Peyer's patch (tissue), 4 donors: ENCODE data around the gene HSPH1. TPM values are rescaled to one million over a fixed set of nuclear protein-coding genes. Genes with fewer than 3 reads are reported as not detected.

ENCODE experiments used
- DNase-seq, 3 donors: peaks; one replicate each; pipeline ENCODE4 v3.0.0-alpha.2; 2017 to 2019
- H3K27ac ChIP-seq, 4 donors: fragments of 200-600 bp; sonication (generic); one replicate each; pipeline ENCODE4 v1.5.1; 2016 to 2019
- H3K27me3 ChIP-seq, 2 donors: fragments of 200-600 bp; sonication (generic); one replicate each; pipeline ENCODE4 v1.5.1; 2019
- H3K36me3 ChIP-seq, 3 donors: fragments of 200-600 bp; sonication (generic); one replicate each; pipeline ENCODE4 v1.5.1; 2016 to 2019
- H3K4me1 ChIP-seq, 4 donors: fragments of 200-600 bp; sonication (generic); one replicate each; pipeline ENCODE4 v1.5.1; 2016 to 2019
- H3K4me3 ChIP-seq, 4 donors: fragments of 200-600 bp; sonication (generic); 1 replicate in 3 of 4; 2 replicates in 1 of 4; pipeline ENCODE4 v1.5.1; 2016 to 2019; ENCODE audit warnings: mild to moderate bottlenecking in 1 of 4
- H3K9me3 ChIP-seq, 4 donors: fragments of 200-600 bp; sonication (generic); one replicate each; pipeline ENCODE4 v1.5.1; 2016 to 2019; ENCODE audit warnings: mild to moderate bottlenecking in 1 of 4
- POLR2A ChIP-seq, 2 donors: fragments of 450-650 bp; IDR thresholded peaks; one replicate each; pipeline ENCODE4 v1.5.1; 2017; ENCODE audit warnings: antibody characterized with exemption in 2 of 2, mild to moderate bottlenecking in 2 of 2, moderate library complexity in 2 of 2
- total RNA-seq, 4 donors: library from RNA; depleted of rRNA; stranded (reverse); fragments of >200 nt; gene quantifications; one replicate each; pipeline ENCODE4 v1.1.0, GENCODE V29; 2016
- TF ChIP-seq, protein P1 (sequence below), 6 experiments: fragments of 450-650 bp in 4 of 6; fragments of 200-600 bp in 2 of 6; sonication (generic) in 1 of 6; IDR thresholded peaks; one replicate each; pipeline ENCODE4 v1.5.1; 2017 to 2019; ENCODE audit warnings: antibody characterized with exemption in 6 of 6, mild to moderate bottlenecking in 3 of 6, moderate library complexity in 1 of 6

The HSPH1 gene
- total RNA-seq, 4 donors from 2014 or later, result 16.9 to 66.8 (median 27.5) TPM

DNA sequence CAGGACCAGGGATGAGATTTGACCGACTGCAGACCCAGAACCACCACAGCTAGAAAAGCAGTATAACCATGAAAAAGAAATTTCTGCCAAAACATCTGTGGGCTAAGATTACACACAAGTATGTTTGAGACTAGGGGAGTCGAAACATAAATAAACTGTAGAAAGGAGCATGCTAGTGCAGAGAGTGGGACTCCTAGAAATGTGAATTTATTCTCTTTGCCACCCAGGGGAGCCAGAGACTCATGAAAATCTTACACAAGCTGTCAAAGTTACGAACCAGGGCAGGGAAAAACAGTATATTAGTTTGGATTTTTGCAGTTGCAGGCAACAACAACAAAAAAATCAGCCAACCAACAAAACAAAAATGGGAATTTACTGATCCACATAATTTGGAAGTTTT is 12.3 kb upstream of the HSPH1 start:
- H3K9me3 ChIP-seq, result no peaks in the 10 kb centered on the region
- no peaks in the 10 kb centered on the region for H3K4me1 ChIP-seq
- no peak overlapping the region for H3K27ac ChIP-seq
- no peaks in the 10 kb centered on the region for H3K27me3 ChIP-seq
- no peak overlapping the region for H3K4me3 ChIP-seq
- no peaks in the 10 kb centered on the region for H3K36me3 ChIP-seq
- DNase-seq, result no peak
- no peak for TF ChIP-seq POLR2A (IDR thresholded peaks at IDR 0.05)
- TF ChIP-seq, protein P1, sequence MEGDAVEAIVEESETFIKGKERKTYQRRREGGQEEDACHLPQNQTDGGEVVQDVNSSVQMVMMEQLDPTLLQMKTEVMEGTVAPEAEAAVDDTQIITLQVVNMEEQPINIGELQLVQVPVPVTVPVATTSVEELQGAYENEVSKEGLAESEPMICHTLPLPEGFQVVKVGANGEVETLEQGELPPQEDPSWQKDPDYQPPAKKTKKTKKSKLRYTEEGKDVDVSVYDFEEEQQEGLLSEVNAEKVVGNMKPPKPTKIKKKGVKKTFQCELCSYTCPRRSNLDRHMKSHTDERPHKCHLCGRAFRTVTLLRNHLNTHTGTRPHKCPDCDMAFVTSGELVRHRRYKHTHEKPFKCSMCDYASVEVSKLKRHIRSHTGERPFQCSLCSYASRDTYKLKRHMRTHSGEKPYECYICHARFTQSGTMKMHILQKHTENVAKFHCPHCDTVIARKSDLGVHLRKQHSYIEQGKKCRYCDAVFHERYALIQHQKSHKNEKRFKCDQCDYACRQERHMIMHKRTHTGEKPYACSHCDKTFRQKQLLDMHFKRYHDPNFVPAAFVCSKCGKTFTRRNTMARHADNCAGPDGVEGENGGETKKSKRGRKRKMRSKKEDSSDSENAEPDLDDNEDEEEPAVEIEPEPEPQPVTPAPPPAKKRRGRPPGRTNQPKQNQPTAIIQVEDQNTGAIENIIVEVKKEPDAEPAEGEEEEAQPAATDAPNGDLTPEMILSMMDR (IDR thresholded peaks at IDR 0.05), result no peak

DNA sequence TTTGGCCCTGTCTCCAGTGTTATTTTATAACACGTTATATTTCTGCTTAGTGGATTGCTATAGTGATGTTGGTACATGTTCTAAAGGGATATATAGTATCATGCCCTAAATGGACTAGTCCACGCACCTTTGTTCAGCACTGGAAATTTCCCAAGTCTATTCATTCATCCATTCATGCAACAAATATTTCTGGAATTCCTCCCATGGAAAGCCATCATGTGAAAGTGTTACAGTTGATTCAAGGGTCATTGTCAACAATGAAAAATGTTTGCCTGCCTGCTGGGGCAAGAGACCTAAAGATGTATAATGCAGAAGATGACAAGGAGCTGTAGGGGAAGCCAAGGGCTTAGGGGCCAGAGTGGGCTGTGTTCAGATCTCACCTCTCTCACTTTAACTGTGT is 10.8 kb upstream of the HSPH1 start:
- no peaks in the 10 kb centered on the region for H3K27me3 ChIP-seq
- TF ChIP-seq, protein P1 (IDR thresholded peaks at IDR 0.05), result no peak
- TF ChIP-seq POLR2A (IDR thresholded peaks at IDR 0.05), result no peak
- H3K27ac ChIP-seq, result no peak overlapping the region
- no peak for DNase-seq
- H3K9me3 ChIP-seq, result no peaks in the 10 kb centered on the region
- H3K4me3 ChIP-seq, result no peak overlapping the region
- no peaks in the 10 kb centered on the region for H3K4me1 ChIP-seq
- H3K36me3 ChIP-seq, result no peaks in the 10 kb centered on the region

DNA sequence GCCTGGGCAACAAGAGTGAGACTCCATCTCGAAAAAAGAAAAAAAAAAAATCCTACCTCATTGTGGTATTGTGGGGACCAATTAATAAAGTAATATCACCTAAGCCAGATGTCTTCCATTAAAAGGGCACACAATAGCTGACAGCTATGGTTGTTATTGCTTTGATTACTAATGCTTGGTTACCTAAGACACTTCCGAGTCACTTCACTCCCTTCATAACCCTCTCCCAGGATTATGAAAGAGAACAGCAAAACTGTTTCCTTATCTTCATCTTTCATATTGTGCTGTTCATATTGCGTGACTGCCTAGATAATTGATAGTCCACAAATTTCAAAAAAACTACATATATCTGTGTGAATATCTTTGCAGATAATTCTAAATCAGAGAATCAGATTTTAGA is 10.3 kb upstream of the HSPH1 start:
- H3K4me3 ChIP-seq, result no peak overlapping the region
- no peaks in the 10 kb centered on the region for H3K9me3 ChIP-seq
- no peaks in the 10 kb centered on the region for H3K27me3 ChIP-seq
- no peaks in the 10 kb centered on the region for H3K4me1 ChIP-seq
- H3K36me3 ChIP-seq, result no peaks in the 10 kb centered on the region
- TF ChIP-seq, protein P1 (IDR thresholded peaks at IDR 0.05), result no peak
- TF ChIP-seq POLR2A (IDR thresholded peaks at IDR 0.05), result no peak
- no peak for DNase-seq
- no peak overlapping the region for H3K27ac ChIP-seq

DNA sequence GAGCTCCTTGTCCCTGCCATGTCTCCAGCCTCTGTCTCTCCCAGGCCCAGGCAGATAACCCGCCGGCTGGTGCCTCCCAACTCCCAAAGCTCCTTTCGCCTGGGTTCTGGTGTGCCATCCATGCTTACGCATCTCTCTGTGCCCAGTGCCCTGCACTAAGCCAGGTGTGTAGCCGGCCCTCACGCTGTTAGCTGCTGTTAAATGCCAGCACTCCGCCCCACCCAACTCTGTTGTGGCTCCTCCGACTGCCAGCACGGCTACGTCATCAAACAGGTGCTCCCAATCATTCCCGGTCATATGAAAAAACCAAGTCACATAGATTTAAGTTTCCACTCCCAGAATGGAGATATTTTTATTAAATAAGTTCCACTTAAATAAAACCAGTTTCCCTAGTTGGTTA is 7.0 kb upstream of the HSPH1 start:
- H3K36me3 ChIP-seq, result no peaks in the 10 kb centered on the region

DNA sequence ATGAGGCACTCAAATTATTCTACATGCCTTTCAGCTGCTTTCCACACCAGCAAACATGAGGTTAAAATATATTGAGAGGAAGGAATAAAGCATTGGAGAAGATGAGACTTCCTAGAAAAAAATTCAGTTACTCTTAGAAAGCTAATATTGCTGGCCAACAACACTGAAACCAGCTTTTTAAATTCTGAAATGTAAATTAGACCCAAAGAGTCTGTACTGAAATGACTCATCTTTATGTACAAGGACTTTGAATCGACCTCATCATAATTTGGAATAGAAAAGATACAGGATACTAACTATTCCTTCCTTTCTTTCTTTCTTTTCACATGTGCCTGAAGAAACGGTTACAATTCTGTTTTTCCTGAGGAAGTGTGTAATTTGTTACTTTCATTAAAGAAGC is 6.5 kb upstream of the HSPH1 start:
- H3K4me3 ChIP-seq, result no peak overlapping the region
- DNase-seq, result no peak
- TF ChIP-seq, protein P1 (IDR thresholded peaks at IDR 0.05), result no peak
- TF ChIP-seq POLR2A (IDR thresholded peaks at IDR 0.05), result no peak
- no peaks in the 10 kb centered on the region for H3K4me1 ChIP-seq
- H3K27ac ChIP-seq, result no peak overlapping the region
- no peaks in the 10 kb centered on the region for H3K27me3 ChIP-seq
- H3K9me3 ChIP-seq, result no peaks in the 10 kb centered on the region
- H3K36me3 ChIP-seq, result no peaks in the 10 kb centered on the region

More for the DNA sequence above, 7.0 kb upstream of the HSPH1 start:
- TF ChIP-seq, protein P1 (IDR thresholded peaks at IDR 0.05), result no peak
- no peak for TF ChIP-seq POLR2A (IDR thresholded peaks at IDR 0.05)
- no peaks in the 10 kb centered on the region for H3K9me3 ChIP-seq
- H3K27me3 ChIP-seq, result no peaks in the 10 kb centered on the region
- DNase-seq, result peak in 1 of 3 donors; percentile 61
- no peaks in the 10 kb centered on the region for H3K4me1 ChIP-seq
- no peak overlapping the region for H3K4me3 ChIP-seq
- no peak overlapping the region for H3K27ac ChIP-seq

DNA sequence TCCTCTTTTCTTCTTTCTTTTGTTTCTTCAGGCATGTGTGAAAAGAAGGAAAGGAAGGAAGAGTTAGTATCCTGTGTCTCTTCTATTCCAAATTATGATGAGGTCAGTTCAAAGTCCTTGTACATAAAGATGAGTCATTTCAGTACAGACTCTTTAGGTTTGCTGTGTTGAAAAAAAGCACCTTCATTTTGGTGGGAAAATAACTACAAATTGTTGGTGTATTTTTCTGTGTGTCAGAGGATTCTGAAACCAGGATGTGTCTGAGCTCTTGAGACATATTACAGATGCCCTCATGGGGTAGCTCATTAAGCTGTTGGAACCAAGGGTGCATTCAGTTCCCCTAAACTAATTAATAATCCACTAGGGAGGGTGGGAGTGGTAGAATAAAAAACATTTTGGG is 5.8 kb upstream of the HSPH1 start:
- Histone ChIP-seq H3K9me3 (no peaks in the 10 kb centered on the region), H3K4me1 (no peaks in the 10 kb centered on the region), H3K36me3 (no peaks in the 10 kb centered on the region), H3K27ac (no peak overlapping the region), H3K27me3 (no peaks in the 10 kb centered on the region), H3K4me3 (no peak overlapping the region)
- TF ChIP-seq, protein P1 (IDR thresholded peaks at IDR 0.05), result no peak
- no peak for TF ChIP-seq POLR2A (IDR thresholded peaks at IDR 0.05)
- no peak for DNase-seq
